GM12878 (cell line): Measurements from ENCODE around the gene CD82. TPM values are rescaled to one million over a fixed set of nuclear protein-coding genes. Genes with fewer than 3 reads are reported as not detected.

Experiments
- ATAC-seq: fragments of 200-7000 bp; cut with Tn5 transposase; 3 replicates; pipeline ENCODE4 v1.9.1; 2020; ENCODE audit warnings: mild to moderate bottlenecking, moderate library complexity
- BruUV-seq: library from RNA; stranded (reverse); fragments of 400-500 nt; replicated peaks from 2 replicates; lab custom pipeline; 2021; lab: Mats Ljungman, UMichigan
- CTCF ChIA-PET: fragments of 300-600 bp; sonication (Branson Sonifier 250); formaldehyde crosslinking; extraction: SDS; loops from one replicate; lab custom pipeline; 2021; ENCODE audit warnings: inconsistent platforms; lab: Yijun Ruan, JAX
- POLR2A ChIA-PET: fragments of 350-600 bp; formaldehyde crosslinking; extraction: SDS; loops from one replicate; lab custom pipeline; 2021; ENCODE audit warnings: inconsistent platforms; lab: Charles Lee
- RAD21 ChIA-PET: fragments of 300-600 bp; sonication (Branson Sonifier 250); formaldehyde crosslinking; loops from one replicate; lab custom pipeline; 2023; ENCODE audit warnings: antibody characterized with exemption; ENCODE audit not compliant: unreplicated experiment; lab: Charles Lee
- SMC1A ChIA-PET: fragments of 300-600 bp; sonication (Branson Sonifier 250); formaldehyde crosslinking; loops from one replicate; lab custom pipeline; 2023; ENCODE audit not compliant: unreplicated experiment, uncharacterized antibody; lab: Charles Lee
- DNase-seq: peaks from one replicate; pipeline ENCODE4 v3.0.0-alpha.2; 2011; ENCODE audit warnings: low read depth, low spot score
- FAIRE-seq: peaks from 3 replicates; lab custom pipeline; 2011; peaks lifted over from hg19 to GRCh38; lab: Jason Lieb, UNC
- H2AFZ ChIP-seq: 2 replicates; pipeline ENCODE4 v1.6.0; 2011; ENCODE audit warnings: low read depth, low read length, control low read depth; ENCODE audit not compliant: control insufficient read depth
- H3K27ac ChIP-seq: 2 replicates; pipeline ENCODE4 v1.5.1; 2011; ENCODE audit warnings: control low read depth; ENCODE audit not compliant: control insufficient read depth, insufficient read depth
- H3K27me3 ChIP-seq, 2 experiments: replicated peaks in 1 of 2; 2 replicates each; pipeline versions ENCODE4 v1.6.0 to v1.6.1; 2011; ENCODE audit warnings: low read length in 1 of 2; ENCODE audit not compliant: control insufficient read depth in 2 of 2, insufficient read depth in 2 of 2
- H3K36me3 ChIP-seq, 2 experiments: 2 replicates each; pipeline ENCODE4 v1.5.1; 2011; ENCODE audit warnings: low read length in 1 of 2; ENCODE audit not compliant: control insufficient read depth in 2 of 2, insufficient read depth in 2 of 2
- H3K4me1 ChIP-seq: 2 replicates; pipeline ENCODE4 v1.6.1; 2011; ENCODE audit warnings: mild to moderate bottlenecking, low read length, moderate library complexity, mixed read lengths; ENCODE audit not compliant: control insufficient read depth, insufficient read depth
- H3K4me2 ChIP-seq: 2 replicates; pipeline ENCODE4 v1.6.0; 2011; ENCODE audit warnings: control low read depth; ENCODE audit not compliant: control insufficient read depth, insufficient read depth
- H3K4me3 ChIP-seq: fragments of 200-600 bp; sonication (generic); 2 replicates; pipeline ENCODE4 v1.5.1; 2016
- H3K79me2 ChIP-seq: 2 replicates; pipeline ENCODE4 v1.6.0; 2011; ENCODE audit warnings: low read length; ENCODE audit not compliant: control insufficient read depth, insufficient read depth
- H3K9ac ChIP-seq: 2 replicates; pipeline ENCODE4 v1.8.0; 2011; ENCODE audit warnings: low read length, control low read depth, mixed read lengths; ENCODE audit not compliant: control insufficient read depth, insufficient read depth
- H3K9me3 ChIP-seq: replicated peaks from 3 replicates; pipeline ENCODE4 v1.5.1; 2011; ENCODE audit warnings: mild to moderate bottlenecking, low read length; ENCODE audit not compliant: control insufficient read depth, insufficient read depth
- H4K20me1 ChIP-seq: 2 replicates; pipeline ENCODE4 v1.6.0; 2011; ENCODE audit not compliant: control insufficient read depth, insufficient read depth
- ATF3 ChIP-seq: IDR thresholded peaks from 2 replicates; pipeline ENCODE4 v1.6.1; 2011; ENCODE audit warnings: low read depth, mild to moderate bottlenecking, low read length, moderate library complexity, borderline replicate concordance; ENCODE audit errors: extremely low read depth
- CBX5 ChIP-seq: sonication (generic); IDR thresholded peaks from 2 replicates; pipeline ENCODE4 v1.6.1; 2016; ENCODE audit warnings: low read depth, moderate library complexity, mild to moderate bottlenecking, inconsistent platforms
- CHD2 ChIP-seq: IDR thresholded peaks from 2 replicates; pipeline ENCODE4 v1.6.1; 2011; ENCODE audit warnings: low read depth, low read length, improper control_type of control experiment, borderline replicate concordance
- EGR1 ChIP-seq, 2 experiments: IDR thresholded peaks; 1 replicate in 1 of 2; 2 replicates in 1 of 2; pipeline ENCODE4 v1.6.1; 2011 to 2012; ENCODE audit warnings: low read depth in 2 of 2, low read length in 2 of 2, borderline replicate concordance in 1 of 2, mild to moderate bottlenecking in 1 of 2, moderate library complexity in 1 of 2
- EP300 ChIP-seq, 2 experiments: fragments of 150-350 bp in 1 of 2; IDR thresholded peaks; 2 replicates each; pipeline ENCODE4 v1.6.1; 2011 to 2012; ENCODE audit warnings: low read depth in 2 of 2, low read length in 2 of 2, borderline replicate concordance in 1 of 2, improper control_type of control experiment in 1 of 2, inconsistent platforms in 1 of 2; ENCODE audit not compliant: control insufficient read depth in 1 of 2
- ESRRA ChIP-seq: IDR thresholded peaks from 2 replicates; pipeline ENCODE4 v1.6.1; 2012; ENCODE audit warnings: mild to moderate bottlenecking, low read length, improper control_type of control experiment
- ETV6 ChIP-seq, 2 experiments: fragments of 450-650 bp in 1 of 2; IDR thresholded peaks in 1 of 2; conservative IDR thresholded peaks in 1 of 2; 2 replicates each; pipeline ENCODE4 v1.6.1; 2014; ENCODE audit warnings: antibody characterized with exemption in 1 of 2, borderline replicate concordance in 1 of 2, low read depth in 1 of 2, mild to moderate bottlenecking in 1 of 2, moderate library complexity in 1 of 2
- LARP7 ChIP-seq: fragments of 450-650 bp; IDR thresholded peaks from 2 replicates; pipeline ENCODE4 v1.6.1; 2017; ENCODE audit warnings: mild to moderate bottlenecking
- MTA2 ChIP-seq: fragments of 450-650 bp; IDR thresholded peaks from 2 replicates; pipeline ENCODE4 v1.6.1; 2016; ENCODE audit warnings: low read depth, mild to moderate bottlenecking, moderate library complexity
- NFIC ChIP-seq: IDR thresholded peaks from 2 replicates; pipeline ENCODE4 v1.6.1; 2012; ENCODE audit warnings: low read depth, mild to moderate bottlenecking, inconsistent platforms, low read length, moderate library complexity
- NR2F1 ChIP-seq: fragments of 450-650 bp; conservative IDR thresholded peaks from 2 replicates; pipeline ENCODE4 v1.6.1; 2017; ENCODE audit warnings: mild to moderate bottlenecking
- PAX5 ChIP-seq: IDR thresholded peaks from 2 replicates; pipeline ENCODE4 v1.6.1; 2011; ENCODE audit warnings: low read depth, low read length, borderline replicate concordance
- RAD51 ChIP-seq: fragments of 450-650 bp; IDR thresholded peaks from 2 replicates; pipeline ENCODE4 v1.6.1; 2016; ENCODE audit warnings: moderate library complexity, mild to moderate bottlenecking, inconsistent platforms
- RFX5 ChIP-seq: IDR thresholded peaks from 2 replicates; pipeline ENCODE4 v1.6.1; 2011; ENCODE audit warnings: low read depth, low read length, improper control_type of control experiment
- TCF7 ChIP-seq: IDR thresholded peaks from 2 replicates; pipeline ENCODE4 v1.6.1; 2014; ENCODE audit warnings: antibody characterized with exemption, borderline replicate concordance
- ZBTB11 ChIP-seq: fragments of 450-650 bp; formaldehyde crosslinking; IDR thresholded peaks from 2 replicates; pipeline ENCODE4 v1.5.0; 2022; ENCODE audit warnings: mild to moderate bottlenecking, missing genetic modification characterization
- ZNF207 ChIP-seq: fragments of 450-650 bp; IDR thresholded peaks from 2 replicates; pipeline ENCODE4 v1.6.1; 2014; ENCODE audit warnings: antibody characterized with exemption, mild to moderate bottlenecking, borderline replicate concordance
- ZNF24 ChIP-seq: fragments of 450-650 bp; IDR thresholded peaks from 2 replicates; pipeline ENCODE4 v1.6.1; 2017; ENCODE audit warnings: antibody characterized with exemption, mild to moderate bottlenecking
- ZNF384 ChIP-seq: IDR thresholded peaks from 2 replicates; pipeline ENCODE4 v1.6.1; 2012; ENCODE audit warnings: low read depth, mild to moderate bottlenecking, low read length, improper control_type of control experiment, borderline replicate concordance
- ZNF622 ChIP-seq: fragments of 450-650 bp; IDR thresholded peaks from 2 replicates; pipeline ENCODE4 v1.6.1; 2017; ENCODE audit warnings: mild to moderate bottlenecking, inconsistent platforms
- WGBS: methylation state at CpG from one replicate; pipeline ENCODE4 v1.1.6; 2016; ENCODE audit warnings: low lambda C conversion rate; ENCODE audit not compliant: insufficient replicate concordance, insufficient coverage; ENCODE audit errors: missing lambda C conversion rate; 5-methylcytosine and 5-hydroxymethylcytosine counted together
- in situ Hi-C: fragments of 300-500 bp; cut with MboI; formaldehyde crosslinking; loops from 9 replicates; pipeline ENCODE4 v1.14.3; 2018; ENCODE audit warnings: mixed read lengths
- intact Hi-C: fragments of 100-400 bp; cut with micrococcal nuclease; formaldehyde crosslinking; loops from one replicate; pipeline ENCODE4 v1.14.2; 2022; ENCODE audit not compliant: unreplicated experiment
- polyA plus RNA-seq, 11 experiments: library from polyadenylated mRNA; depleted of rRNA in 4 of 11; unstranded in 6 of 11; stranded (reverse) in 5 of 11; fragments of >200 nt; fragmentation: Nextera tagmentation in 4 of 11; fragmentation: Illumina TruSeq in 1 of 11; extraction: Ambion mirVana in 4 of 11; extraction: Trizol in 1 of 11; gene quantifications; 1 replicate in 1 of 11; 2 replicates in 10 of 11; pipeline versions ENCODE4 v1.2.1 to v1.2.3, GENCODE V29; 2011 to 2016; ENCODE audit warnings: inconsistent platforms in 2 of 11, missing spikeins in 2 of 11, low read depth in 1 of 11
- total RNA-seq, 4 experiments: library from RNA; depleted of rRNA in 3 of 4; stranded (reverse); fragments of >200 nt in 3 of 4; fragmentation: Illumina TruSeq in 1 of 4; extraction: Trizol in 1 of 4; gene quantifications; 2 replicates each; pipeline versions ENCODE4 v1.2.1 to v1.2.3, GENCODE V29; 2013 to 2021

The CD82 gene
- total and polyA plus RNA-seq, 10 of the 15 experiments (the other 5 are each of a cell fraction or from before 2014, with no cell fraction given), result 5.2 to 180 (median 84.7) TPM

- ChIA-PET RAD21 (interaction anchor here (0.6 to 7.8 kb wide), 17 partner anchors 9 to 259 kb away, joined by 3 to 196 read pairs (median 7); partner anchors contain the start of gene CD82), SMC1A (interaction anchor here (0.7 to 10.3 kb wide), 12 partner anchors 10 to 543 kb away, joined by 3 to 433 read pairs (median 11); partner anchors contain the start of gene CD82), POLR2A (interaction anchor here (0.7 to 7.9 kb wide), 10 partner anchors 8 to 46 kb away, joined by 3 to 289 read pairs (median 4); partner anchors contain the start of gene CD82), CTCF (interaction anchor here (0.6 to 10.3 kb wide), 11 partner anchors 9 to 73 kb away, joined by 3 to 477 read pairs (median 15); partner anchors contain the start of gene CD82)
- H3K4me2 ChIP-seq, result peak overlapping the region; percentile 23
- no peaks in the 10 kb centered on the region for H3K79me2 ChIP-seq
- H3K27ac ChIP-seq, result peak overlapping the region; percentile 52
- intact Hi-C loops, result no loop called here
- H3K9me3 ChIP-seq, result no peaks in the 10 kb centered on the region
- H3K4me1 ChIP-seq, result peaks cover 74% of the 10 kb centered on the region
- H3K9ac ChIP-seq, result no peak overlapping the region
- 2% methylated on average over 7 of the region's 7 CpGs for WGBS
- H3K4me3 ChIP-seq, result no peak overlapping the region
- H4K20me1 ChIP-seq, result no peaks in the 10 kb centered on the region
- in situ Hi-C loops, result no loop called here
- H3K27me3 ChIP-seq, result no peaks in the 10 kb centered on the region
- FAIRE-seq (peak; percentile 89), ATAC-seq (peak; percentile 54), DNase-seq (peak; percentile 86)
- peaks cover 4 to 29% of the 10 kb centered on the region in 2 experiments for H3K36me3 ChIP-seq
- no TSS peak for BruUV-seq
- H2AFZ ChIP-seq, result no peak overlapping the region
- TF ChIP-seq CBX5 (no peak), NR2F1 (peak; percentile 89), ETV6 (conservative IDR thresholded peaks at IDR 0.05 in 1 of 2, IDR thresholded peaks at IDR 0.05 in 1 of 2; ENCODE audit: borderline replicate concordance in 1 of 2, low read depth in 1 of 2) (peak in 1 of 2 experiments; percentile 57; a peak in 1 of 4 replicates), MTA2 (peak; percentile 75; the same call in 1 of the 2 replicates), RAD51 (peak; percentile 54), ATF3 (no peak), EGR1 (IDR thresholded peaks at IDR 0.05; ENCODE audit: borderline replicate concordance in 1 of 2, low read depth in 2 of 2, low read length in 2 of 2) (peak in 1 of 2 experiments; percentile 42; a peak in 1 of 3 replicates), ZNF207 (no peak), RFX5 (no peak), PAX5 (0 out of 2 replicates have a peak, but pooled peaks have one; percentile 54), TCF7 (no peak), EP300 (IDR thresholded peaks at IDR 0.05; ENCODE audit: borderline replicate concordance in 1 of 2, control insufficient read depth in 1 of 2, low read depth in 2 of 2, low read length in 2 of 2) (peak in 1 of 2 experiments; percentile 38; a peak in 2 of 4 replicates), ZNF384 (no peak), ZNF622 (no peak), NFIC (peak; percentile 57; the same call in 1 of the 2 replicates), ZBTB11 (CRISPR knock-in tag) (no peak), ESRRA (no peak), LARP7 (no peak), CHD2 (0 out of 2 replicates have a peak, but pooled peaks have one; percentile 18), ZNF24 (peak; percentile 56)
These were observed 46.4 kb downstream of the CD82 start for GRCh38 chr11:44611687-44612434.
